Measurements from ENCODE around the gene CLSTN2.

CLSTN2 gene

DNA sequence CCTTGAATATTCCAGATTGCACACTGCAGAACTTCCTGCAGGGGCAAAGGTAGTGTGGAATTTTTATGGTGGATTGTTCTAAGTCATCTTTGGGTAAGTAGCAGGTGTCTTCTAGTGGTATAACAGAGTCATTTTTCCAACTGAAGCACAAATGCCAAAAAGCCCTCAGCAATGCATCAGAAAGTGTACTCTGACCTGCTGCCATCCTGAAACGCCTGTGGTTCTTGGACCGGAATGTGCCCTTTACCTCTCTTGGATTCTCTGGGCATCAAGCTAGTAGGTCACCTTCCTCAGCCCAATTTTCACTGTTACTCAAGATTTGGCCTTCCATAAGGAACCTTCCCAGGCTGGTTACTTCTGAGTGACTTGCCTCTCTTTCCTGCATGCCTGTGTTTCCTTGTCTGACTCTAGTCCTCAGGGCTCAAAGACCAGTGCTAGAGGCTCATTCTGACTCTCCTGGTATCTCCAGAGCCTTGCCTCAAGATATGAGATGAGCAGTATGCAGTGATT, 4.8 kb downstream of the CLSTN2 start:
- H3F3A ChIP-seq (ENCODE audit: control insufficient read depth, insufficient read depth) = no peaks in the 10 kb centered on the region
- H3K4me3 ChIP-seq (ENCODE audit: low read length) = no peak overlapping the region
- no peak overlapping the region for H3K27ac ChIP-seq (ENCODE audit: low read depth, low read length)
- no peaks in the 10 kb centered on the region for H4K20me1 ChIP-seq (ENCODE audit: control insufficient read depth, insufficient read depth, low read depth, low read length)
- H3K4me2 ChIP-seq (ENCODE audit: low read length) = no peak overlapping the region
- no peaks in the 10 kb centered on the region for H3K9me2 ChIP-seq (replicated peaks; ENCODE audit: control insufficient read depth, low read length)
- no peaks in the 10 kb centered on the region for H3K36me3 ChIP-seq (ENCODE audit: control insufficient read depth, low read length)
- TF ChIP-seq CTCF (IDR thresholded peaks at IDR 0.05; ENCODE audit: low read depth, low read length, poor library complexity, severe bottlenecking) = no peak
- no peak for TF ChIP-seq EZH2phosphoT487 (IDR thresholded peaks at IDR 0.05; ENCODE audit: borderline replicate concordance, low read length)
- peaks cover 16% of the 10 kb centered on the region for H3K27me3 ChIP-seq (ENCODE audit: control insufficient read depth, low read length)
- H3K79me2 ChIP-seq (ENCODE audit: control insufficient read depth, low read length) = no peaks in the 10 kb centered on the region
- no peaks in the 10 kb centered on the region for H3K9me3 ChIP-seq (ENCODE audit: control insufficient read depth, insufficient read depth, low read length)
- no peaks in the 10 kb centered on the region for H3K4me1 ChIP-seq (ENCODE audit: control insufficient read depth, low read length)

DNA sequence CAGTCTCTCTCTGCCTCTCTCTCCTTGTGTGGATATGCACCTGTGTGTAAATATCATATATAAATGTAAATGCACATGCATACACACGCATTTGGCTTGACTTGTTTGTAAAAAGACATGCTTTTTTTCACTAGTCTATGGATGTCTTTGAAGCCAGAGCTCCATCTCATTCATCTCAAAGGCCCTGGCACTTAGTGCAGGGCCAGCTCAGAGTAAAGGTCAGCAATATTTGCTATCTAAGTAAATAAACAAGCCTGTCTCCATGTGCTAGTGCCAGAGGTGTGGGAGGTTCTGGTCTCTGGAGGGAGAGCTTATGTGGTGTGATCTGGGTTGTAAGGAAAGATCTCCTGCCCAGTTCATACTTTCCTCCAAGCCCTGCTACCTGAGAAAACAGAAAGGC, 5.6 kb downstream of the CLSTN2 start:
- H3F3A ChIP-seq (ENCODE audit: control insufficient read depth, insufficient read depth) = no peaks in the 10 kb centered on the region
- peaks cover 12% of the 10 kb centered on the region for H3K27me3 ChIP-seq (ENCODE audit: control insufficient read depth, low read length)
- no peak overlapping the region for H3K27ac ChIP-seq (ENCODE audit: low read depth, low read length)
- no peak overlapping the region for H3K4me3 ChIP-seq (ENCODE audit: low read length)
- no peaks in the 10 kb centered on the region for H3K9me3 ChIP-seq (ENCODE audit: control insufficient read depth, insufficient read depth, low read length)
- no peaks in the 10 kb centered on the region for H3K4me1 ChIP-seq (ENCODE audit: control insufficient read depth, low read length)
- no peaks in the 10 kb centered on the region for H3K79me2 ChIP-seq (ENCODE audit: control insufficient read depth, low read length)
- no peak overlapping the region for H3K4me2 ChIP-seq (ENCODE audit: low read length)
- H3K36me3 ChIP-seq (ENCODE audit: control insufficient read depth, low read length) = no peaks in the 10 kb centered on the region
- H3K9me2 ChIP-seq (replicated peaks; ENCODE audit: control insufficient read depth, low read length) = no peaks in the 10 kb centered on the region
- H4K20me1 ChIP-seq (ENCODE audit: control insufficient read depth, insufficient read depth, low read depth, low read length) = no peaks in the 10 kb centered on the region
- TF ChIP-seq EZH2phosphoT487 (IDR thresholded peaks at IDR 0.05; ENCODE audit: borderline replicate concordance, low read length) (no peak), CTCF (IDR thresholded peaks at IDR 0.05; ENCODE audit: low read depth, low read length, poor library complexity, severe bottlenecking) (no peak)

GRCh38 chr3:139941580-139941979, 6.6 kb downstream of the CLSTN2 start:
- Histone ChIP-seq H3K9me3 (ENCODE audit: control insufficient read depth, insufficient read depth, low read length) (no peaks in the 10 kb centered on the region), H3K79me2 (ENCODE audit: control insufficient read depth, low read length) (no peaks in the 10 kb centered on the region), H3K9me2 (replicated peaks; ENCODE audit: control insufficient read depth, low read length) (no peaks in the 10 kb centered on the region), H3K4me1 (ENCODE audit: control insufficient read depth, low read length) (no peaks in the 10 kb centered on the region), H3K4me3 (ENCODE audit: low read length) (no peak overlapping the region), H3K27ac (ENCODE audit: low read depth, low read length) (no peak overlapping the region), H3F3A (ENCODE audit: control insufficient read depth, insufficient read depth) (no peaks in the 10 kb centered on the region), H4K20me1 (ENCODE audit: control insufficient read depth, insufficient read depth, low read depth, low read length) (no peaks in the 10 kb centered on the region), H3K4me2 (ENCODE audit: low read length) (no peak overlapping the region), H3K27me3 (ENCODE audit: control insufficient read depth, low read length) (peaks cover 4% of the 10 kb centered on the region; the same call in 1 of the 2 replicates), H3K36me3 (ENCODE audit: control insufficient read depth, low read length) (no peaks in the 10 kb centered on the region)
- TF ChIP-seq EZH2phosphoT487 (IDR thresholded peaks at IDR 0.05; ENCODE audit: borderline replicate concordance, low read length) = no peak
- no peak for TF ChIP-seq CTCF (IDR thresholded peaks at IDR 0.05; ENCODE audit: low read depth, low read length, poor library complexity, severe bottlenecking)

All from DOHH2 (cell line).